ENCODE results near the gene FHIT. TPM values are rescaled to one million over a fixed set of nuclear protein-coding genes. Genes with fewer than 3 reads are reported as not detected.

The FHIT gene
- total and polyA plus RNA-seq, 10 of the 15 experiments (the other 5 are each of a cell fraction or from before 2014, with no cell fraction given): 4.2 to 14.9 (median 9.4) TPM

- ChIA-PET CTCF (no interaction called here), POLR2A (no interaction called here), RAD21 (ENCODE audit: unreplicated experiment) (no interaction called here), SMC1A (ENCODE audit: uncharacterized antibody, unreplicated experiment) (no interaction called here)
- ATAC-seq: no peak
- H3K9ac ChIP-seq (ENCODE audit: control insufficient read depth, insufficient read depth, low read length): no peak overlapping the region
- no peak for FAIRE-seq
- H3K27me3 ChIP-seq (replicated peaks in 1 of 2; ENCODE audit: control insufficient read depth in 2 of 2, insufficient read depth in 2 of 2, low read length in 1 of 2): no peaks in the 10 kb centered on the region
- no peak overlapping the region for H3K4me3 ChIP-seq
- no peak overlapping the region for H3K27ac ChIP-seq (ENCODE audit: control insufficient read depth, insufficient read depth)
- H2AFZ ChIP-seq (ENCODE audit: control insufficient read depth, low read depth, low read length): no peak overlapping the region
- no peak for TF ChIP-seq JUNB (IDR thresholded peaks at IDR 0.05)
- TF ChIP-seq BRCA1 (IDR thresholded peaks at IDR 0.05; ENCODE audit: low read depth, low read length): no peak
- TF ChIP-seq FOS (IDR thresholded peaks at IDR 0.05; ENCODE audit: borderline replicate concordance, extremely low read depth, insufficient read length): no peak
- no peak for TF ChIP-seq JUND (IDR thresholded peaks at IDR 0.05; ENCODE audit: low read depth, low read length)
- TF ChIP-seq E2F8 (IDR thresholded peaks at IDR 0.05; ENCODE audit: low read depth, partially characterized antibody): no peak
- no peak for TF ChIP-seq EGR1 (IDR thresholded peaks at IDR 0.05; ENCODE audit: borderline replicate concordance in 1 of 2, low read depth in 2 of 2, low read length in 2 of 2)
- no peak for TF ChIP-seq ZNF622 (IDR thresholded peaks at IDR 0.05)
- no peak for TF ChIP-seq IRF5 (IDR thresholded peaks at IDR 0.05; ENCODE audit: borderline replicate concordance)
- BruUV-seq (replicated peaks): no TSS peak
- intact Hi-C loops (cut with micrococcal nuclease; ENCODE audit: unreplicated experiment): no loop called here
- H4K20me1 ChIP-seq (ENCODE audit: control insufficient read depth, insufficient read depth): no peaks in the 10 kb centered on the region
- H3K79me2 ChIP-seq (ENCODE audit: control insufficient read depth, insufficient read depth, low read length): no peaks in the 10 kb centered on the region
- in situ Hi-C loops (cut with MboI): no loop called here
- DNase-seq (ENCODE audit: low read depth, low spot score): no peak
- 20% methylated on average over 2 of the region's 2 CpGs for WGBS (ENCODE audit: insufficient coverage, insufficient replicate concordance, low lambda C conversion rate, missing lambda C conversion rate)
- no peak overlapping the region for H3K4me2 ChIP-seq (ENCODE audit: control insufficient read depth, insufficient read depth)
- no peaks in the 10 kb centered on the region for H3K36me3 ChIP-seq (ENCODE audit: control insufficient read depth in 2 of 2, insufficient read depth in 2 of 2, low read length in 1 of 2)
- no peaks in the 10 kb centered on the region for H3K4me1 ChIP-seq (ENCODE audit: control insufficient read depth, insufficient read depth, low read length)
- no peaks in the 10 kb centered on the region for H3K9me3 ChIP-seq (replicated peaks; ENCODE audit: control insufficient read depth, insufficient read depth, low read length)
These were observed 1342.6 kb downstream of the FHIT start for GRCh38 chr3:59908701-59909100.
